Activated B cell treated with CpG ODN at 0.5 μM for 24 hours (primary cell): ENCODE measurements around the gene TRAF6. TPM values are rescaled to one million over a fixed set of nuclear protein-coding genes. Genes with fewer than 3 reads are reported as not detected.
A peak's percentile ranks its signal among the peaks of the same experiment; 100 is the strongest.
"Not testable (repeated sequence)": the region's sequence is repeated elsewhere in the genome, so short reads cannot be mapped to it uniquely, and the experiment has no call there.

Experiments used
- ATAC-seq: fragments of 200-7000 bp; cut with Tn5 transposase; one replicate; pipeline ENCODE4 v1.10.0; 2021; ENCODE audit warnings: low read depth, mild to moderate bottlenecking, moderate library complexity
- CTCF ChIA-PET: fragments of 350-600 bp; sonication (Branson Sonifier 250); formaldehyde crosslinking; loops from one replicate; lab custom pipeline; 2021; ENCODE audit warnings: antibody characterized with exemption; lab: Charles Lee
- POLR2A ChIA-PET: fragments of 350-600 bp; sonication (Branson Sonifier 250); formaldehyde crosslinking; loops from one replicate; lab custom pipeline; 2021; ENCODE audit warnings: antibody characterized with exemption; lab: Charles Lee
- DNase-seq: peaks from one replicate; pipeline ENCODE4 v3.0.0; 2022
- H3K27ac Mint-ChIP-seq: one replicate; pipeline ENCODE4 v1.8.0; 2020; ENCODE audit warnings: mixed read lengths
- H3K27me3 Mint-ChIP-seq: one replicate; pipeline ENCODE4 v1.8.0; 2021; ENCODE audit warnings: mixed read lengths
- H3K36me3 Mint-ChIP-seq: one replicate; pipeline ENCODE4 v1.8.0; 2021; ENCODE audit warnings: low read depth, mixed read lengths
- H3K4me1 Mint-ChIP-seq: one replicate; pipeline ENCODE4 v1.8.0; 2021; ENCODE audit warnings: mixed read lengths
- H3K4me3 Mint-ChIP-seq: one replicate; pipeline ENCODE4 v1.8.0; 2020; ENCODE audit warnings: mild to moderate bottlenecking, mixed read lengths
- H3K9me3 Mint-ChIP-seq: one replicate; pipeline ENCODE4 v1.8.0; 2020; ENCODE audit warnings: mixed read lengths
- CTCF ChIP-seq: fragments of 200-600 bp; IDR thresholded peaks from one replicate; pipeline ENCODE4 v1.8.0; 2022; ENCODE audit warnings: antibody characterized with exemption, mild to moderate bottlenecking
- intact Hi-C: fragments of 100-400 bp; cut with micrococcal nuclease; formaldehyde crosslinking; loops from one replicate; pipeline ENCODE4 v1.15.1; 2024
- total RNA-seq: library from RNA; stranded (reverse); gene quantifications from 2 replicates; pipeline ENCODE4 v1.2.3, GENCODE V29; 2022

TRAF6 gene
- total RNA-seq, 1 donor from 2014 or later: 19.3 TPM

GRCh38 chr11:36512016-36512415 lies 1.9 kb upstream of the TRAF6 start:
- Mint-ChIP-seq H3K9me3 (peaks cover 3% of the 10 kb centered on the region), H3K27ac (no peak overlapping the region), H3K4me1 (peaks cover 19% of the 10 kb centered on the region), H3K4me3 (peak overlapping the region; percentile 11), H3K36me3 (peaks cover 14% of the 10 kb centered on the region), H3K27me3 (peaks cover 16% of the 10 kb centered on the region)
- ATAC-seq: no peak
- POLR2A ChIA-PET: no interaction called here
- intact Hi-C loops: no loop called here
- CTCF ChIA-PET: interaction anchor here (1.2 to 1.5 kb wide), 2 partner anchors 19 to 218 kb away, joined by 3 to 4 read pairs; no protein-coding TSS in a partner anchor
- DNase-seq: no peak
- TF ChIP-seq CTCF: no peak

GRCh38 chr11:36511062-36511461 lies 990 bp upstream of the TRAF6 start:
- ChIA-PET CTCF (interaction anchor here (1.0 to 3.6 kb wide), 5 partner anchors 18 to 236 kb away, joined by 3 to 22 read pairs (median 4); no protein-coding TSS in a partner anchor), POLR2A (interaction anchor here (2.1 kb wide), 2 partner anchors 18 to 221 kb away, joined by 7 to 10 read pairs; partner anchors contain the start of gene COMMD9)
- H3K9me3 Mint-ChIP-seq, intact Hi-C loops, DNase-seq, ATAC-seq, H3K27ac Mint-ChIP-seq: not testable (repeated sequence)
- Mint-ChIP-seq H3K36me3 (peaks cover 17% of the 10 kb centered on the region), H3K4me1 (peaks cover 19% of the 10 kb centered on the region), H3K27me3 (peaks cover 15% of the 10 kb centered on the region), H3K4me3 (peak overlapping the region; percentile 97)

GRCh38 chr11:36510594-36510942 lies 496 bp upstream of the TRAF6 start:
- Mint-ChIP-seq H3K4me3 (peak overlapping the region; percentile 97), H3K36me3 (peaks cover 21% of the 10 kb centered on the region), H3K27me3 (peaks cover 11% of the 10 kb centered on the region), H3K27ac (peak overlapping the region; percentile 36), H3K4me1 (peaks cover 19% of the 10 kb centered on the region), H3K9me3 (peaks cover 3% of the 10 kb centered on the region)
- TF ChIP-seq CTCF: no peak
- DNase-seq (no peak), ATAC-seq (no peak)
- intact Hi-C loops: loop anchor here (1.0 kb wide), 4 partner anchors 18 to 848 kb away; partner anchors contain the start of genes COMMD9 and TRIM44
- ChIA-PET CTCF (interaction anchor here (0.7 to 3.6 kb wide), 10 partner anchors 9 to 237 kb away, joined by 3 to 22 read pairs (median 4); partner anchors contain the start of gene COMMD9), POLR2A (interaction anchor here (0.9 to 2.1 kb wide), 3 partner anchors 17 to 221 kb away, joined by 3 to 10 read pairs (median 7); partner anchors contain the start of gene COMMD9)

GRCh38 chr11:36509201-36509639 lies 852 bp downstream of the TRAF6 start:
- Mint-ChIP-seq H3K4me3 (peak overlapping the region; percentile 97), H3K36me3 (peaks cover 26% of the 10 kb centered on the region), H3K27ac (peak overlapping the region; percentile 91), H3K4me1 (peaks cover 19% of the 10 kb centered on the region), H3K9me3 (peaks cover 3% of the 10 kb centered on the region), H3K27me3 (peaks cover 8% of the 10 kb centered on the region)
- DNase-seq (no peak), ATAC-seq (no peak)
- ChIA-PET POLR2A (interaction anchor here (0.6 to 2.1 kb wide), 3 partner anchors 16 to 247 kb away, joined by 4 to 10 read pairs (median 7); partner anchors contain the start of gene COMMD9), CTCF (interaction anchor here (0.7 to 3.6 kb wide), 5 partner anchors 16 to 235 kb away, joined by 3 to 22 read pairs (median 9); no protein-coding TSS in a partner anchor)
- intact Hi-C loops: no loop called here
- no peak for TF ChIP-seq CTCF

- Mint-ChIP-seq H3K4me1 (peaks cover 19% of the 10 kb centered on the region), H3K4me3 (peak overlapping the region; percentile 97), H3K27me3 (peaks cover 4% of the 10 kb centered on the region), H3K9me3 (no peaks in the 10 kb centered on the region), H3K36me3 (peaks cover 30% of the 10 kb centered on the region), H3K27ac (peak overlapping the region; percentile 91)
- DNase-seq: no peak
- no peak for ATAC-seq
- intact Hi-C loops: no loop called here
- POLR2A ChIA-PET: interaction anchor here (0.6 to 2.1 kb wide), 3 partner anchors 15 to 247 kb away, joined by 4 to 10 read pairs (median 7); partner anchors contain the start of gene COMMD9
- CTCF ChIA-PET: interaction anchor here (0.7 to 3.6 kb wide), 4 partner anchors 15 to 217 kb away, joined by 3 to 22 read pairs (median 14); no protein-coding TSS in a partner anchor
- TF ChIP-seq CTCF: no peak
Measured at GRCh38 chr11:36508743-36509142, 1.3 kb downstream of the TRAF6 start.
